Lower leg skin (tissue), 4 donors: ENCODE data around the gene GOLGA8A. TPM values are rescaled to one million over a fixed set of nuclear protein-coding genes. Genes with fewer than 3 reads are reported as not detected.
"Not testable (repeated sequence)": the region's sequence is repeated elsewhere in the genome, so short reads cannot be mapped to it uniquely, and the experiment has no call there.

Source experiments
- DNase-seq, 2 donors: peaks; one replicate each; pipeline ENCODE4 v3.0.0-alpha.2; 2019; ENCODE audit warnings: low spot score in 2 of 2
- H3K4me3 ChIP-seq: fragments of 200-600 bp; sonication (generic); 2 replicates; pipeline ENCODE4 v1.5.1; 2017; ENCODE audit warnings: mild to moderate bottlenecking, low read depth; ENCODE audit not compliant: poor library complexity, severe bottlenecking
- CTCF ChIP-seq, 3 donors: fragments of 450-650 bp; IDR thresholded peaks; one replicate each; pipeline ENCODE4 v1.5.1; 2016; ENCODE audit warnings: antibody characterized with exemption in 3 of 3, mild to moderate bottlenecking in 3 of 3, moderate library complexity in 2 of 3
- POLR2A ChIP-seq, 2 donors: fragments of 450-650 bp; IDR thresholded peaks; one replicate each; pipeline ENCODE4 v1.6.1; 2016 to 2017; ENCODE audit warnings: antibody characterized with exemption in 2 of 2, mild to moderate bottlenecking in 1 of 2, moderate library complexity in 1 of 2
- WGBS, 2 donors: methylation state at CpG; one replicate each; pipeline ENCODE4 v1.1.5; 2018; 5-methylcytosine and 5-hydroxymethylcytosine counted together
- intact Hi-C: fragments of 100-400 bp; cut with DNase I; formaldehyde crosslinking; loops from one replicate; pipeline ENCODE4 v1.15.0; 2023; ENCODE audit warnings: low total_unique reads
- total RNA-seq, 4 donors: library from RNA; depleted of rRNA; stranded (reverse); fragments of >200 nt; gene quantifications; one replicate each; pipeline ENCODE4 v1.1.0, GENCODE V29; 2016

The GOLGA8A gene
- total RNA-seq, 4 donors from 2014 or later: 23.2 to 38.3 (median 31.1) TPM

- TF ChIP-seq CTCF (IDR thresholded peaks at IDR 0.05) (no peak), POLR2A (IDR thresholded peaks at IDR 0.05) (no peak)
- DNase-seq: no peak
- intact Hi-C loops: no loop called here
- 72 to 73% methylated on average over 5 of the region's 5 CpGs for WGBS, 2 donors
- H3K4me3 ChIP-seq: no peak overlapping the region
Measured at GRCh38 chr15:34439878-34440277, 2.3 kb upstream of the GOLGA8A start.

DNA sequence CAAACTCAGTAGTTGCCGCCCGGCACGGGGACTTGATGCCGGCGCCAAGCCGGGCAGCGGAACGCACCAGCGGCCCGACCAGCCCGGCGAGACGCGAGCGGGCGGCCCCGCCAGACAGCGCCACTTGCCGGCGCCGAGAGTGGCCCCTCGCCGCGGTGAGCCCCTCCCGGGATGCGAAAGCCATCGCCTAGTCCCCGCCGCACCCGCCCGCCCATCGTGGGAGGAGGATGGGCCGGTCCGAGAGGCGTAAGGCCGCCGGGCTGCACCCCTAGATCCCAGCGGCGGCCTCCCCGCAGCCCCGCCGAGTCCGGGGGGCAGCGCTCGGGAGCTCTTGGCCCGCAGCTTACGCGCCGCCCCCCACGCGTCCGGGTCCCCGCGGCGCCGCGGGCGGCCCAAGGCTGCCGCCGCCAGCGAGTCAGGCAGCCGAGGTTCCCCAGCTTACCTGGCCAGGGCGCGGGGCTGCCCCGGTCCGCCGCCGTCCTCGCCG is 609 bp downstream of the GOLGA8A start:
- peak overlapping the region; percentile 33 for H3K4me3 ChIP-seq
- WGBS, 2 donors: 1% methylated on average over 23 to 36 of the region's 70 CpGs
- TF ChIP-seq CTCF (IDR thresholded peaks at IDR 0.05): no peak
- no peak for TF ChIP-seq POLR2A (IDR thresholded peaks at IDR 0.05)
- DNase-seq: no peak
- intact Hi-C loops: no loop called here

GRCh38 chr15:34436126-34436955 is 1.3 kb downstream of the GOLGA8A start:
- TF ChIP-seq CTCF (IDR thresholded peaks at IDR 0.05) (no peak), POLR2A (IDR thresholded peaks at IDR 0.05) (no peak)
- DNase-seq: no peak
- H3K4me3 ChIP-seq: peak overlapping the region; percentile 33
- WGBS, 2 donors: 3 to 4% methylated on average over 16 to 17 of the region's 31 CpGs
- intact Hi-C loops: no loop called here

DNA sequence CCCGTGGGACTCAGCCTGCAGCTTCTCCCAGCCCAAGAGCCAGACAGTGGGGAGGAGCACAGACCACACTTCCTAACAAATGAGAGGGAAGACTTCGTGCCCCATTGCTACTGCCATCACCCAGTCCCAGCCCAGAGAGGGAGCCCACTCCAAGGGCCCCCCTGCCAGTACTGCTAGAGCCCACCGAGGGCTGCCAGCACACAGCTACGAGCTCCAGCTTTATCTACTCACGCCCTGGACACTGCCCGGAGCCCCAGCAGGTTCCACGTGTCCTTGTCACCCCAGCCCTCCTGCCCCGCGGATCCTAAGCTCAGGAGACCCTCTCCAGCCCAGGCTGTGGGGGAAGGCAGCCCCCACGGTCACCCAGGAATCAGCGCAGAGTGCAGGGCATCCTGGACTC is 1.9 kb downstream of the GOLGA8A start:
- TF ChIP-seq CTCF (IDR thresholded peaks at IDR 0.05) (no peak), POLR2A (IDR thresholded peaks at IDR 0.05) (no peak)
- no peak overlapping the region for H3K4me3 ChIP-seq
- 33 to 92% methylated on average over 2 to 8 of the region's 11 CpGs for WGBS, 2 donors
- no peak for DNase-seq
- intact Hi-C loops: no loop called here

DNA sequence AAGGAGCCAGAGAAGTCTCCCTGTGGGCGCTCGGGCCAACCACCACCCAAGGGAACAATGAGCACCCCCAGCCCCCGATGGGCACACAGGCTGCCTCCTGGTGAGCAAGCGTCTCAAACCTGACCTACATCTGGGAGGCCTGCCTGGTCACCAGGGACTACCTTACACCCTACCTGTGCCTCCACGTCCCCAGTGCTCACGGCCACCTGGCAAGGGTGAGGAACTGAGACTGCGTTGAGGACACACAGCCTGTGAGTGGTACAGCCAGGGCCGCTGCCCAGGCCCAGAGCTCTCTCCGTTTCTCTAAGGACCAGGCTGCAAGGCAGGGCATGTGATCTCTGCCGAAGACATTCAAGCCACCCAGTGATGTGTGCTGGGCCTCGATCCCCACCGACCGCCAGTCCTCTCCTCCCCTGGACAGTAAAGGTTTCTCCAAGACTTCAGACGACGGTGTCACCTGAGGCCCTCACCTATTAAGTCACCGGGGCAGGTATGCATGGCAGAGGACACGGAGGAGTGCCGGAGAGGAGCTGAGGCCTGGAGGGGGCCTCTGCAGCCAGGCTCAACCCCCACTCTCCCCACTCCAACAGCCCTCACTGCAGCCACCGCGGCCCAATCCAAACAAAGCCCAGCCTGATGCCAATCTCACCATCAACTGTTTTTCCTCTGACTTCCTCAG is 2.8 kb downstream of the GOLGA8A start:
- H3K4me3 ChIP-seq: no peak overlapping the region
- WGBS, 2 donors: 92 to 94% methylated on average over 20 of the region's 20 CpGs
- no peak for TF ChIP-seq CTCF (IDR thresholded peaks at IDR 0.05)
- no peak for TF ChIP-seq POLR2A (IDR thresholded peaks at IDR 0.05)
- intact Hi-C loops: no loop called here
- no peak for DNase-seq

GRCh38 chr15:34433956-34434626 is 3.5 kb downstream of the GOLGA8A start:
- WGBS, 2 donors: 78 to 87% methylated on average over 11 of the region's 11 CpGs
- intact Hi-C loops, H3K4me3 ChIP-seq, DNase-seq: not testable (repeated sequence)

GRCh38 chr15:34430642-34431041 is 7.0 kb downstream of the GOLGA8A start:
- WGBS, 2 donors: 65 to 69% methylated on average over 8 of the region's 8 CpGs
- intact Hi-C loops, DNase-seq: not testable (repeated sequence)

DNA sequence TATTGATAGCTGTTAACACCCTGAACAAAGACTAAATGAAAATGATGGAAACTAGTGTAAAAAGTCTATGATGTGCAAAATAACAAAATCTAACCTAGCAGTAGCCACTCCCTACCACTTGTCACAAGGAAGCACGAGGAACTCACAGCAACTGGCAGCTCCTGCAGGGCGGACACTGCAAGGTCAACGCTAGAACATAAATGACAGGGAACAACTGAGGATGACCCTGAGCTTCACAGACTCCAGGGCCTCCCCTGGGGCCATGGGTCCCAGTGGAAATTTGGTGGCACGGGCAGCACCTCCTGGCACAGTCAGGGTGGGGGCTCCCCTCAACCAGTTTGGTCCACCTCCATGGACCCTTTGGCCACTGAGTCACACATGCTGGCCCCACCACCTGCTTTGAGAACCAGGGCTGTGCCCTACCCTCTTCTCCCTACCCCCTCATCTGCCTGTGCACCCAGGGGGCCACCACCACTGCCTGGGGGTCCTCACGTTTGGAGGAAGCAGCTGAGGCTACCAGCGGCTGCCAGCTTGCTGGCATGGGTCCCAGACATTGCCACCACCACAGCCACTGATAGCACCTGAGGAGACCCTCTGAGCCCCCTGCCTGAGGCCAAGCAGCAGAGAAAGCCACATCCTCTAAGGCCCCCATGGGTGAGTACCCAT is 14.1 kb downstream of the GOLGA8A start:
- DNase-seq, H3K4me3 ChIP-seq, intact Hi-C loops: not testable (repeated sequence)
- WGBS, 2 donors: 78 to 87% methylated on average over 3 to 4 of the region's 6 CpGs

More at GRCh38 chr15:34430642-34431041, 7.0 kb downstream of the GOLGA8A start:
- not testable (repeated sequence) for H3K4me3 ChIP-seq
